HG02588 (cell line): ENCODE data around the gene PXT1.
"Not testable (repeated sequence)": the region's sequence is repeated elsewhere in the genome, so short reads cannot be mapped to it uniquely, and the experiment has no call there.

Source experiments
- ATAC-seq: cut with Tn5 transposase; IDR thresholded peaks from one replicate; pipeline ENCODE4 v1.9.1; 2021; ENCODE audit warnings: mild to moderate bottlenecking, moderate library complexity; ENCODE audit not compliant: unreplicated experiment

PXT1 gene

GRCh38 chr6:36370638-36371037 is 72.0 kb downstream of the PXT1 start:
- no peak for ATAC-seq

- no peak for ATAC-seq
These were observed 73.5 kb downstream of the PXT1 start for GRCh38 chr6:36368921-36369865.

GRCh38 chr6:36368421-36368820 is 74.2 kb downstream of the PXT1 start:
- ATAC-seq = no peak

- ATAC-seq = no peak
These were observed 74.9 kb downstream of the PXT1 start for GRCh38 chr6:36367743-36368142.

- ATAC-seq = no peak
These were observed 77.8 kb downstream of the PXT1 start for GRCh38 chr6:36364669-36365479.

- not testable (repeated sequence) for ATAC-seq
These were observed 78.5 kb downstream of the PXT1 start for GRCh38 chr6:36364061-36364635.

- ATAC-seq = not testable (repeated sequence)
These were observed 79.3 kb downstream of the PXT1 start for GRCh38 chr6:36363371-36363752.

GRCh38 chr6:36362551-36363370 is 79.9 kb downstream of the PXT1 start:
- no peak for ATAC-seq

- ATAC-seq = no peak
These were observed 81.6 kb downstream of the PXT1 start for GRCh38 chr6:36361071-36361470.

- ATAC-seq = no peak
These were observed 82.2 kb downstream of the PXT1 start for GRCh38 chr6:36360241-36361054.

- no peak for ATAC-seq
These were observed 84.3 kb downstream of the PXT1 start for GRCh38 chr6:36358226-36358915.

GRCh38 chr6:36357872-36358225 is 84.8 kb downstream of the PXT1 start:
- no peak for ATAC-seq

GRCh38 chr6:36355819-36356218 is 86.8 kb downstream of the PXT1 start:
- ATAC-seq = no peak

GRCh38 chr6:36353411-36353915 is 89.2 kb downstream of the PXT1 start:
- no peak for ATAC-seq

- no peak for ATAC-seq
These were observed 90.0 kb downstream of the PXT1 start for GRCh38 chr6:36352477-36353157.

GRCh38 chr6:36350681-36351571 is 91.7 kb downstream of the PXT1 start:
- ATAC-seq = no peak

GRCh38 chr6:36350082-36350481 is 92.6 kb downstream of the PXT1 start:
- ATAC-seq = no peak

- ATAC-seq = no peak
These were observed 93.4 kb downstream of the PXT1 start for GRCh38 chr6:36349240-36349639.
